Nephron (organoid): ENCODE measurements around the gene NEK8.
A peak's percentile ranks its signal among the peaks of the same experiment; 100 is the strongest.

Experiments
- H3K27ac Mint-ChIP-seq, 3 experiments: 2 replicates each; pipeline ENCODE4 v1.8.0; 2020; ENCODE audit warnings: mixed read lengths in 3 of 3, mild to moderate bottlenecking in 2 of 3, moderate library complexity in 1 of 3
- H3K27me3 Mint-ChIP-seq: 2 replicates; pipeline ENCODE4 v1.8.0; 2021; ENCODE audit warnings: low read depth, mild to moderate bottlenecking, moderate library complexity, mixed read lengths
- H3K36me3 Mint-ChIP-seq: 2 replicates; pipeline ENCODE4 v1.8.0; 2020; ENCODE audit warnings: low read depth, mixed read lengths
- H3K4me1 Mint-ChIP-seq: 2 replicates; pipeline ENCODE4 v1.8.0; 2020; ENCODE audit warnings: mixed read lengths
- H3K4me3 Mint-ChIP-seq, 3 experiments: 2 replicates each; pipeline ENCODE4 v1.8.0; 2020; ENCODE audit warnings: mild to moderate bottlenecking in 3 of 3, mixed read lengths in 3 of 3, moderate library complexity in 2 of 3
- H3K9me3 Mint-ChIP-seq: 2 replicates; pipeline ENCODE4 v1.8.0; 2020; ENCODE audit warnings: mixed read lengths
- TF ChIP-seq, protein P1 (sequence below), 3 experiments: fragments of 200-600 bp; sonication (generic); IDR thresholded peaks; one replicate each; pipeline ENCODE4 v1.5.0; 2021; ENCODE audit warnings: antibody characterized with exemption in 3 of 3; ENCODE audit not compliant: unreplicated experiment in 3 of 3

Gene NEK8

DNA sequence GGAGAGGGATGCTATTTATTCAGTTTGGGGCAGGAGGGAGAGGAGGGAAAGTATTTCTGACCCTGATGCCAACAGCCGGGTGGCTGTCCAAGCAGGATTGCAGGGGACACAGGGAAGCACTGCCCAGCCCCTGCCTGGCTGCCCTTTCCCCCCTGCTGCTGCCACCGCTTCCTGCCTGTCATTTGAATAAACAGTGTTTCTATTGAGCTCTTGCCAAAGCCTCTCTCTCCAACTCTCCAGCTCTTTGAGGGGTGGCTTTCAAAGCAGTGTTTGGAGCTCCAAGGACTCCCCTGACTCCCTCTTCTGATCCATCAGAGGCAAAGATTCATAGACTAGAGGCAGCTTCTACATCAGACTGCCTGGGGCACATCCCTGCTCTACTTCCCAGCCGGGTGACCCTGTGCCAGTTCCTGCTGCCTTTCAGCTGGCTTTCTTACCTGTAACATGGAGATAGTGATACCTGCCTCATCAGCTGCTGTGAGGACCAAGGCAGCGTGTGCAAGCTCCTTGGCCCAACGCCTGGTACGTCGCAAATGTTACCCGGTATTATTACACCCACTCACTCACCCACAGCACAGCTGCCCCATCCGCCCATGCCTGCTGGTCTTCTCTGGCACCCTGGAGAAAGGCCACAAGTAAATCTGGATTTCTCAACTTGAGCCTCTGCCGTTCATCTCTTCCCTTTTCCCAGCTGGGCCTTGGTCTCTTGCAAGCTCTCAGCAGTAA lies 26.4 kb upstream of the NEK8 start:
- Mint-ChIP-seq H3K36me3 (peaks cover 55% of the 10 kb centered on the region), H3K4me3 (no peak overlapping the region), H3K9me3 (no peaks in the 10 kb centered on the region), H3K27me3 (no peaks in the 10 kb centered on the region), H3K27ac (peak overlapping the region; percentile 10 to 64 (median 42)), H3K4me1 (peaks cover 1% of the 10 kb centered on the region)
- TF ChIP-seq, protein P1, sequence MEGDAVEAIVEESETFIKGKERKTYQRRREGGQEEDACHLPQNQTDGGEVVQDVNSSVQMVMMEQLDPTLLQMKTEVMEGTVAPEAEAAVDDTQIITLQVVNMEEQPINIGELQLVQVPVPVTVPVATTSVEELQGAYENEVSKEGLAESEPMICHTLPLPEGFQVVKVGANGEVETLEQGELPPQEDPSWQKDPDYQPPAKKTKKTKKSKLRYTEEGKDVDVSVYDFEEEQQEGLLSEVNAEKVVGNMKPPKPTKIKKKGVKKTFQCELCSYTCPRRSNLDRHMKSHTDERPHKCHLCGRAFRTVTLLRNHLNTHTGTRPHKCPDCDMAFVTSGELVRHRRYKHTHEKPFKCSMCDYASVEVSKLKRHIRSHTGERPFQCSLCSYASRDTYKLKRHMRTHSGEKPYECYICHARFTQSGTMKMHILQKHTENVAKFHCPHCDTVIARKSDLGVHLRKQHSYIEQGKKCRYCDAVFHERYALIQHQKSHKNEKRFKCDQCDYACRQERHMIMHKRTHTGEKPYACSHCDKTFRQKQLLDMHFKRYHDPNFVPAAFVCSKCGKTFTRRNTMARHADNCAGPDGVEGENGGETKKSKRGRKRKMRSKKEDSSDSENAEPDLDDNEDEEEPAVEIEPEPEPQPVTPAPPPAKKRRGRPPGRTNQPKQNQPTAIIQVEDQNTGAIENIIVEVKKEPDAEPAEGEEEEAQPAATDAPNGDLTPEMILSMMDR (IDR thresholded peaks at IDR 0.05; ENCODE audit: unreplicated experiment in 3 of 3), result no peak

DNA sequence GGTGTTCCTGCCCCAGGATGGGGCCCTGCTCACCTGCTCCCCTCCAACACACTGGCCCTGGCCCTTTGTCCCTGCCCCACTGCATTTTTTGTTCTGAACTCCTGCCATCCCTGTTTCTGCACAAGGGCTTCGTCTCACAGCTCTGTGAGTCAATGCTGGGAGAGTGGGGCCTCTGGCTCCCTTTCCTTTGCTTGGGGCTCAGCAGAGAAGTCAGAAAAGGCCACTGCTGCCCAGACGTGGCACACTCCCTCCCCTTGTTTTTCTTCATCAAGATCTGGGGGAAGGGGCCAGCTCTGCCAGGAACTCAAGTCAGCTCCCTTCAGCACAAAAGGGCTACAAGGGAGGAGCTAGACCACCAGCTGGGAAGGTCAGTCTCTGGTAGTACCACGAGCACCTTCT lies 25.8 kb upstream of the NEK8 start:
- Mint-ChIP-seq H3K27ac (peak overlapping the region in 1 of 3 experiments; percentile 42), H3K9me3 (no peaks in the 10 kb centered on the region), H3K4me3 (no peak overlapping the region), H3K4me1 (peaks cover 5% of the 10 kb centered on the region), H3K27me3 (no peaks in the 10 kb centered on the region), H3K36me3 (peaks cover 49% of the 10 kb centered on the region)
- TF ChIP-seq, protein P1 (IDR thresholded peaks at IDR 0.05; ENCODE audit: unreplicated experiment in 3 of 3), result no peak

DNA sequence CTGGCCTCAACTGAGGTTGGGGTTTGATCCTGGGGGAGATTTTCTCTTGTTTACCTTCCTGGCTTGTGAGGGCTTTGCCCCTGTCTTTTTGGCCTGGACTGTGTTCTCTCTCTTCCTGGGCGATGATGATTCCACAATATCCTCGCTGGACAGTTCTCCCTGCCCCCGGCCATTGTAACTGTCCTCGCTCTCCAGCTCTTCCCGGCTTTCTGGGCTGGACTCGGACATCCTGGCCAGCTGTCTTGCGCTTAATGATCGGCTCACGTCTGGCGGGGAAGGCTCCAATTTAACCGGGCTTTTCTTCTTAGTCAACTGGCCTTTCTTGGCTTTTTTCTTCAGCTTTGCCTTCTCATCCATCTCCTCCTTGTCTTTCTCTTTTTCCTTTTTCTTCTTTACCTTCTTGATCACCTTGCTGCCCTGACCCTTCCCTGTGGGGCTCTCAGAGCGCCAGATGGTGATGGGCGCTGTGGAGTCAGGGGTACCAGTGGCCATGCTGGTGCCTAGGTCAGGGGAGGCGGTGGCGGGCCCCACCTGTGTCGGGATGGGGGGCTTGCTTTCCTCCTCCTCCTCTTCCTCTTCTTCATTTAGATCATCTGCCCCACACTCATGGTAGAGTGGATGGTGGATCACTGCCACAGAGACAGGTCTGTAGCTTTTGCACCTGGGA lies 24.9 kb upstream of the NEK8 start:
- TF ChIP-seq, protein P1 (IDR thresholded peaks at IDR 0.05; ENCODE audit: unreplicated experiment in 3 of 3), result no peak
- Mint-ChIP-seq H3K4me3 (no peak overlapping the region), H3K27me3 (no peaks in the 10 kb centered on the region), H3K36me3 (peaks cover 41% of the 10 kb centered on the region), H3K4me1 (peaks cover 5% of the 10 kb centered on the region), H3K27ac (peak overlapping the region in 1 of 3 experiments; percentile 20), H3K9me3 (no peaks in the 10 kb centered on the region)

DNA sequence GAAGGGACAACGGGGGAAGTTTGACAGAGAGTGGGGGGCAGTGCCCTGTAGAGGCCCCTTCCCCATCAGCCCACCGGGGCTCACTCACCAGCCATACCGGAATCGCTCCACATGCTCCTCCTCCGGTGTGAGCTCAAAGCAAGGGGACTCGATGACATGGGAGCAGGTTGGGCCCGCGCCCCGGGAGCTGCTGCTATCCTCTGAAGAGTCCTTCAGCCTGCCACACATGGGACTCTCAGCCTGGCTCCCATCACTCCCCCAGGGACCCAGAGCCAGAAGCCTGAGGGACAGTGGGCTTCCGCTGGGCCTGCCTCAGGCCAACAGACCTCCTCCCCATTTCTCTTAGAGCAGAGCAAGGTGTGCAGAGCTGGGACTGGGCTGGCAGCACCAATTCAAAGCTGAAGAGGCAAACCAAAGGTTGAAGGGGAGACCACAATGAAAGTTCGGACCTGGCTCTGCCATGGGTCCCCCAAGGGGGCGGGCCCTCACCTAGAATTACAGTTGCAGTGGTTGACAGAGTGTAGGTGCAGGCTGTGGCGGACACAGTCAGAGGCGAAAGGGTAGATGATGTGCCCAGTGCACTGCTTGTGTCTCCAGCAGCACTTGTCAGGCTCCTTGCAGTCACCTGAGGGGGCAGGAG lies 24.2 kb upstream of the NEK8 start:
- Mint-ChIP-seq H3K9me3 (no peaks in the 10 kb centered on the region), H3K27ac (no peak overlapping the region)

DNA sequence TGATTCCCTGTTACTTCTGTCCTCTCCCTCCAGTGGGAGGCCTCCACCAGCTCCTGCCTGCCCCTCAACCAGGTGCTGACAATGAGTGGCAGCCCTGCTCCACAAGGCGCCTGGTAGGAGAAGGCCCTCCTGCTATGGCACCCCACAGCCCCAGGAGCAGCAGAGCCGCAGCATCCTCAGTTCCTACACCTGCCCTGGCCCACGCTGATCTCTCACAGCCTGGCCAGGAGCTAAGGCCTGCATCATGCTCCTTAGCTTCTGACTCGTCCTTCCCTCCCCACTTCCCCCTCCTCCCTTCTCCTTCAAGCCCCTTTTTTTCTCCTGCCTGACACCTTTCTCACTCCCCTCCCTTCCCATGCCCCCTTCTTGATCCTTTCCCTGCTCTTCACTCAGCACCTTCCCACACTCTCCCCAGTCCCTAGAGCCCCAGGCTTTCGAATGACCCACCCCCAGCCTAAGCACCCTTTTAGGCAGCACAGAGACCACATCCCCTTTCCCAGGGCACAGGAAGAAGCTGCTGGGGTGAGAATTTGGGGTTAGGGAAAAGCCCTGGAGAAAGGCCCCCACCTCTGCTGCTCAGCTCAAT lies 23.4 kb upstream of the NEK8 start:
- TF ChIP-seq, protein P1 (IDR thresholded peaks at IDR 0.05; ENCODE audit: unreplicated experiment in 3 of 3), result no peak
- peak overlapping the region in 1 of 3 experiments; percentile 43 for H3K27ac Mint-ChIP-seq
- H3K4me3 Mint-ChIP-seq, result no peak overlapping the region
- no peaks in the 10 kb centered on the region for H3K9me3 Mint-ChIP-seq
- peaks cover 5% of the 10 kb centered on the region for H3K4me1 Mint-ChIP-seq
- peaks cover 28% of the 10 kb centered on the region for H3K36me3 Mint-ChIP-seq
- H3K27me3 Mint-ChIP-seq, result no peaks in the 10 kb centered on the region

More for the DNA sequence above, 24.2 kb upstream of the NEK8 start:
- H3K27me3 Mint-ChIP-seq, result no peaks in the 10 kb centered on the region
- peaks cover 36% of the 10 kb centered on the region for H3K36me3 Mint-ChIP-seq
- peaks cover 5% of the 10 kb centered on the region for H3K4me1 Mint-ChIP-seq
- no peak overlapping the region for H3K4me3 Mint-ChIP-seq
- TF ChIP-seq, protein P1 (IDR thresholded peaks at IDR 0.05; ENCODE audit: unreplicated experiment in 3 of 3), result no peak
